Lower leg skin (tissue), 4 donors: ENCODE data around the gene NLRP1. TPM values are rescaled to one million over a fixed set of nuclear protein-coding genes. Genes with fewer than 3 reads are reported as not detected.
A peak's percentile ranks its signal among the peaks of the same experiment; 100 is the strongest.

Experiments
- DNase-seq, 2 donors: peaks; one replicate each; pipeline ENCODE4 v3.0.0-alpha.2; 2019; ENCODE audit warnings: low spot score in 2 of 2
- H3K4me3 ChIP-seq: fragments of 200-600 bp; sonication (generic); 2 replicates; pipeline ENCODE4 v1.5.1; 2017; ENCODE audit warnings: mild to moderate bottlenecking, low read depth; ENCODE audit not compliant: poor library complexity, severe bottlenecking
- POLR2A ChIP-seq, 2 donors: fragments of 450-650 bp; IDR thresholded peaks; one replicate each; pipeline ENCODE4 v1.6.1; 2016 to 2017; ENCODE audit warnings: antibody characterized with exemption in 2 of 2, mild to moderate bottlenecking in 1 of 2, moderate library complexity in 1 of 2
- WGBS, 2 donors: methylation state at CpG; one replicate each; pipeline ENCODE4 v1.1.5; 2018; 5-methylcytosine and 5-hydroxymethylcytosine counted together
- intact Hi-C: fragments of 100-400 bp; cut with DNase I; formaldehyde crosslinking; loops from one replicate; pipeline ENCODE4 v1.15.0; 2023; ENCODE audit warnings: low total_unique reads
- total RNA-seq, 4 donors: library from RNA; depleted of rRNA; stranded (reverse); fragments of >200 nt; gene quantifications; one replicate each; pipeline ENCODE4 v1.1.0, GENCODE V29; 2016
- TF ChIP-seq, protein P1 (sequence below), 3 donors: fragments of 450-650 bp; IDR thresholded peaks; one replicate each; pipeline ENCODE4 v1.5.1; 2016; ENCODE audit warnings: antibody characterized with exemption in 3 of 3, mild to moderate bottlenecking in 3 of 3, moderate library complexity in 2 of 3

The NLRP1 gene
- total RNA-seq, 4 donors from 2014 or later = 55.5 to 163 (median 68.9) TPM

DNA sequence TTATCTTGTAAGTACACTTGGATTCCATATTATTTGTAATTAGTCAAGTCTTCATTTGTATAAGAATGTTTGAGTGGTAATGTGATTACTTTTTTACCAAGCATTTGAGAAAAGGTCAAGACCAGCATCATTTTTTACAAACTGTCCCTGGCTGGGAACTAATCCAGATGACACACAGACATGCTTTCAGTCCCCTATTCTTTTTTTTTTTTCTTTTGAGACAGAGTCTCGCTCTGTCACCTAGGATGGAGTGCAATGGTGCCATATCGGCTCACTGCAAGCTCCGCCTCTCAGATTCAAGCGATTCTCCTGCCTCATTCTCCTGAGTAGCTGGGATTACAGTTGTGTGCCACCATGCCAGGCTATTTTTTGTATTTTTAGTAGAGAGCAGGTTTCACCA lies 102.9 kb downstream of the NLRP1 start:
- DNase-seq = no peak
- TF ChIP-seq, protein P1, sequence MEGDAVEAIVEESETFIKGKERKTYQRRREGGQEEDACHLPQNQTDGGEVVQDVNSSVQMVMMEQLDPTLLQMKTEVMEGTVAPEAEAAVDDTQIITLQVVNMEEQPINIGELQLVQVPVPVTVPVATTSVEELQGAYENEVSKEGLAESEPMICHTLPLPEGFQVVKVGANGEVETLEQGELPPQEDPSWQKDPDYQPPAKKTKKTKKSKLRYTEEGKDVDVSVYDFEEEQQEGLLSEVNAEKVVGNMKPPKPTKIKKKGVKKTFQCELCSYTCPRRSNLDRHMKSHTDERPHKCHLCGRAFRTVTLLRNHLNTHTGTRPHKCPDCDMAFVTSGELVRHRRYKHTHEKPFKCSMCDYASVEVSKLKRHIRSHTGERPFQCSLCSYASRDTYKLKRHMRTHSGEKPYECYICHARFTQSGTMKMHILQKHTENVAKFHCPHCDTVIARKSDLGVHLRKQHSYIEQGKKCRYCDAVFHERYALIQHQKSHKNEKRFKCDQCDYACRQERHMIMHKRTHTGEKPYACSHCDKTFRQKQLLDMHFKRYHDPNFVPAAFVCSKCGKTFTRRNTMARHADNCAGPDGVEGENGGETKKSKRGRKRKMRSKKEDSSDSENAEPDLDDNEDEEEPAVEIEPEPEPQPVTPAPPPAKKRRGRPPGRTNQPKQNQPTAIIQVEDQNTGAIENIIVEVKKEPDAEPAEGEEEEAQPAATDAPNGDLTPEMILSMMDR (IDR thresholded peaks at IDR 0.05) = no peak
- no peak for TF ChIP-seq POLR2A (IDR thresholded peaks at IDR 0.05)
- WGBS, 2 donors = 89 to 98% methylated on average over 4 of the region's 4 CpGs
- intact Hi-C loops = no loop called here
- H3K4me3 ChIP-seq = no peak overlapping the region

DNA sequence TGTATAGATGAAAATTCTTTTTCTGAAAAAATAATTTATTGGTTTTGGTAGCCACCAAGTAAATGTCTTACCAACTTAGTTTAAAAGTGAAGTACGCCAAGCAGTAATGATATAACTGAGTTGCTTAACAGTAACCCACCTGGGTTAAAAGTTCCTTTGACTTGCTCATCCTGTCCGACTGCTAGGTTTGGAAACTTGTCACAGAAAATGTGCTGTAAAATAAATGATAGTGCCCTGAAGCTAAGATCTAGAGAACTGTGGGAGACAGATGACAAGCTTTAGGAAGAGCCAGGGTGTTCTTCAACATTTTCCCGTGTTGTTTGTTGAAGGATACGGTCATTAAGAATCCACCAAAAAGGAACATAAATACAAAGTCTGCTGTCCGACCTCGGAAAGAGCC lies 103.3 kb downstream of the NLRP1 start:
- intact Hi-C loops = no loop called here
- TF ChIP-seq, protein P1 (IDR thresholded peaks at IDR 0.05) = no peak
- TF ChIP-seq POLR2A (IDR thresholded peaks at IDR 0.05) = no peak
- DNase-seq = no peak
- 57 to 63% methylated on average over 6 of the region's 6 CpGs for WGBS, 2 donors
- no peak overlapping the region for H3K4me3 ChIP-seq

DNA sequence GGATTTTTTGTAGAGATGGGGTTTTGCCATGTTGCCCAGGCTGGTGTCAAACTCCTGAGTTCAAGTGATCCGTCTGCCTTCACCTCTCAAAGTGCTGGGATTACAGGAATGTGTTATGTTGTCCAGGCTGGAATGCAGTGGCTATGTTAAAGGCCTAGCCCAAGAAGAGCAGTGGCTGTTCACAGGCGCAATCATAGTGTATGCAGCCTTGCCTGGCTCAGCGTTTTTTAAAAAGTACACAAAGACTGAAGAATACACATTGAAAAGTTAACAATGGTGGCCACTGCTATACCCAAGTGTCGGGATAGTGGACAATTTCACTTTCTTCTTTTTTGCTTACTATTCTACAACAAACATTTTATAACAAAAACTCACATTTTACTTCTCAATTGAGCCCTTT lies 105.3 kb downstream of the NLRP1 start:
- DNase-seq = peak in 1 of 2 donors; percentile 53
- H3K4me3 ChIP-seq = no peak overlapping the region
- WGBS, 2 donors = 91 to 93% methylated on average over 4 of the region's 4 CpGs
- intact Hi-C loops = no loop called here
- TF ChIP-seq POLR2A (IDR thresholded peaks at IDR 0.05) = no peak
- TF ChIP-seq, protein P1 (IDR thresholded peaks at IDR 0.05) = no peak

- intact Hi-C loops = no loop called here
- TF ChIP-seq, protein P1 (IDR thresholded peaks at IDR 0.05) = no peak
- TF ChIP-seq POLR2A (IDR thresholded peaks at IDR 0.05) = no peak
- H3K4me3 ChIP-seq = no peak overlapping the region
- no peak for DNase-seq
- WGBS, 2 donors = 84 to 91% methylated on average over 2 of the region's 2 CpGs
Measured at GRCh38 chr17:5473906-5474305, 110.4 kb downstream of the NLRP1 start.

DNA sequence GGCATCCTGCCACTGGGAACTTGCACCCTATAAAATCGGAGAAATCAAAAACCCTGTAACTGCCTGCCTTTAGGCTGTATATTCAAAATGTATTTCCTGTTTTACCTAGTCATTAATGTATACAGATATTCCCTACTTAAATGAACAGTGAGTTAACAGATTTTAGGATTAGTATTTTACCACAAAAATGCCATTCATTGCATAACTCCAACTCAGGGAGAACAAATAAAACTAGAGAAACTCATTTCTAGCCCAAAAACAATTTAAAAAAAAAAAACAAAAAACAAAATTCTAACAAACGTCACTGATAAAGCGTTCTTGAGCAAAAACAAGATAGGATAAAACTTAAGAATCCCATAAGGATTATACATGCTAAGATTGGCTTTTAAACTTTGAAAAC lies 111.8 kb downstream of the NLRP1 start:
- intact Hi-C loops = no loop called here
- no peak for TF ChIP-seq POLR2A (IDR thresholded peaks at IDR 0.05)
- TF ChIP-seq, protein P1 (IDR thresholded peaks at IDR 0.05) = no peak
- no peak for DNase-seq
- no peak overlapping the region for H3K4me3 ChIP-seq
- 78 to 86% methylated on average over 3 of the region's 3 CpGs for WGBS, 2 donors

DNA sequence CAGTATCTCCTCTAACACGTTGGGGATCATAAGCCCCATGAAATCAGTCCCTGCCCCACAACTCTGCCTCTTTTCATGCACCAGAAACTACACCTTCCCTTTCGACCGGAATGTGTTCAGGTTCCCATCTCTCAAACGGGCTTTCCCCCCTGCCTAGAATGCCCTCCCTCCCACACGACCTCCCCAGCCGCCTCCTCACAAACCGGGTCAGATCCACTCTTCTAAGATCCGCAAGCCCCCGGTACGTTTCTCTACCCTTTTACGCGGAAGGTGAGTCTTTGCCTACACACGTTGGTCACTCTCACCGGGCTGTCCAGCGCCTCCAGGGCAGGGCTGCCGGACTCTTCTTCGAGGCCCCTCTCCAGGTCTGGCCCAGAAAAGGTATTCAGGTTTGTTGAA lies 116.2 kb downstream of the NLRP1 start:
- intact Hi-C loops = no loop called here
- DNase-seq = no peak
- 1% methylated on average over 17 of the region's 17 CpGs for WGBS, 2 donors

More for the DNA sequence above, 116.2 kb downstream of the NLRP1 start:
- H3K4me3 ChIP-seq = peak overlapping the region; percentile 86
- TF ChIP-seq, protein P1 (IDR thresholded peaks at IDR 0.05) = no peak
